ENCODE measurements around the gene MAGOH. TPM values are rescaled to one million over a fixed set of nuclear protein-coding genes. Genes with fewer than 3 reads are reported as not detected.
A peak's percentile ranks its signal among the peaks of the same experiment; 100 is the strongest.

Gene MAGOH
- 10 to 100 TPM; 59.1 to 65.2 TPM for total RNA-seq
- polyA plus RNA-seq (2013, experiment 1 of 2), result 80.0 TPM
- polyA plus RNA-seq (2013, experiment 2 of 2), result 74.4 TPM
- total RNA-seq, result 11.9 to 77.0 (median 23.7) reads per million in 172 experiments

- DNase-seq, result peak; percentile 85 to 97 (median 93)
- no peaks in the 10 kb centered on the region for H3K9me3 Mint-ChIP-seq
- Histone ChIP-seq H3K27me3 (ENCODE audit: control insufficient read depth in 1 of 2, insufficient read depth in 2 of 2, low read length in 2 of 2) (no peaks in the 10 kb centered on the region), H3K9me3 (ENCODE audit: control insufficient read depth in 1 of 2, insufficient read depth in 1 of 2, low read length in 2 of 2) (no peaks in the 10 kb centered on the region), H3K4me1 (ENCODE audit: insufficient read depth, low read length) (peaks cover 26% of the 10 kb centered on the region), H3K36me3 (ENCODE audit: insufficient read depth, low read length) (peaks cover 29% of the 10 kb centered on the region), H3K4me3 (ENCODE audit: low read length) (peak within 1 kb of the TSS; percentile 76), H3K27ac (ENCODE audit: low read depth in 1 of 2, low read length in 2 of 2) (peak within 1 kb of the TSS; percentile 69 to 84)
- TF ChIP-seq CTCF (IDR thresholded peaks at IDR 0.05), result no peak
- peak within 1 kb of the TSS; percentile 99 for H3K4me3 Mint-ChIP-seq
- peak; percentile 94 for ATAC-seq (ENCODE audit: poor library complexity)
- ChIA-PET CTCF (no interaction called here), POLR2A (interaction anchor here (0.9 to 1.0 kb wide), 3 partner anchors 42 to 130 kb away, joined by 3 to 5 read pairs (median 4); partner anchors contain the start of gene CPT2)
- peaks cover 48% of the 10 kb centered on the region for H3K36me3 Mint-ChIP-seq (ENCODE audit: low read depth)
- H3K4me1 Mint-ChIP-seq (ENCODE audit: low read depth), result peaks cover 40% of the 10 kb centered on the region
- intact Hi-C loops (cut with DNase I, micrococcal nuclease), result loop anchor here (2.0 to 5.0 kb wide), 3 partner anchors 42 to 311 kb away; partner anchors contain the start of genes CPT2 (in 1 of the 2), LRP8 (in 1 of the 2) and SCP2 (in 1 of the 2)
- peak within 1 kb of the TSS; percentile 100 for H3K27ac Mint-ChIP-seq
- H3K27me3 Mint-ChIP-seq, result no peaks in the 10 kb centered on the region
Measured at GRCh38 chr1:53238197-53239155, at the start of gene MAGOH. TSS of gene MAGOH (minus strand) at chr1:53238518. CDS start at chr1:53238448, 70 bp downstream.

GRCh38 chr1:53286955-53287354 lies 48.6 kb upstream of the MAGOH start:
- no peaks in the 10 kb centered on the region for H3K9me3 Mint-ChIP-seq
- CTCF ChIA-PET, result interaction anchor here (1.3 kb wide), 1 partner anchor 106 kb away, joined by 6 read pairs; no protein-coding TSS in a partner anchor

More at GRCh38 chr1:53286955-53287354, 48.6 kb upstream of the MAGOH start:
- H3K36me3 ChIP-seq (ENCODE audit: insufficient read depth, low read length), result peaks cover 6% of the 10 kb centered on the region
- no peak for TF ChIP-seq CTCF (IDR thresholded peaks at IDR 0.05)
- Mint-ChIP-seq H3K4me3 (no peak overlapping the region), H3K4me1 (ENCODE audit: low read depth) (no peaks in the 10 kb centered on the region), H3K27me3 (no peaks in the 10 kb centered on the region), H3K27ac (no peak overlapping the region), H3K36me3 (ENCODE audit: low read depth) (no peaks in the 10 kb centered on the region)
- no peak overlapping the region for H3K4me3 ChIP-seq (ENCODE audit: low read length)
- H3K9me3 ChIP-seq (ENCODE audit: control insufficient read depth in 1 of 2, insufficient read depth in 1 of 2, low read length in 2 of 2), result no peaks in the 10 kb centered on the region
- ATAC-seq (ENCODE audit: poor library complexity) (no peak), DNase-seq (no peak)
- no peak overlapping the region for H3K27ac ChIP-seq (ENCODE audit: low read depth in 1 of 2, low read length in 2 of 2)
- H3K27me3 ChIP-seq (ENCODE audit: control insufficient read depth in 1 of 2, insufficient read depth in 2 of 2, low read length in 2 of 2), result no peaks in the 10 kb centered on the region
- no peaks in the 10 kb centered on the region for H3K4me1 ChIP-seq (ENCODE audit: insufficient read depth, low read length)
- intact Hi-C loops (cut with DNase I, micrococcal nuclease), result no loop called here
- POLR2A ChIA-PET, result no interaction called here

Measured in CD4-positive, alpha-beta T cell (primary cell).